Stimulated activated CD4-positive, alpha-beta T cell treated with anti-CD3 and anti-CD28 coated beads, Interleukin-4, amount 100 ng/mL, for 24 hours (primary cell): ENCODE data around the gene KRT3.
"Not testable (repeated sequence)": the region's sequence is repeated elsewhere in the genome, so short reads cannot be mapped to it uniquely, and the experiment has no call there.

Source experiments
- DNase-seq: peaks from one replicate; pipeline ENCODE4 v3.0.0-alpha.2; 2020

Gene KRT3

DNA sequence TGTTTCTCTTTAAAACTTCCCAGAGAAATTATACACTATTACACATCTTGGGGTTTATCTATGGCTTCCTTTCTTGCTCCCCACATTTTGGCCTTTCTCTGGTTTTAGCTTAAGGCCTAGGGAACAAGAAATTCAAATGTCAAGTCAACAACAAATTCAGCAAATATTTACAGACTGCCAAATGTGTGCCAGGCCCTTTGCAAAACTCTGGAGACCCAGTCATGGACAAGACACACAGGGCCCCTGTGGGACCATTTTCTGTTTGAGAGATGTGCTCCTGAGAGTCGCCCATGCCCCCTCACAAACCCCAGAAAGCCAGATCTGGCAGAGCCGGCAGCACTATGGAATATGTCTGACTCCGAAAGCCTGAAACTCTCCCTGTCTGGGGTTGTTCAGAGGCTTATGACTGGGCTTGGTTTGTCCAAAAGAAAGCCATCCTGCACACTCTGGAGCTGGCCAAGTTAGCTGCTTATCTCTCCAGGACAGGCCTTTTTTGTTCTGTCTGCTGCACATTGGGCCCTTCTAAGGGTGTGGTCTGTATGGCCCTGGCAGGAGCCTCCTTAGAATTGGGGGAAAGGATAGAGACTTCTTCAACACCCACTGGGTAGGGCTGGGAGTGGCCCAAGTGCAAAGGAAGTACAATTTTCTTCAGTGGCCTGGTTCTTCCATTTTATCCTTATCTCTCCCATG lies 1.1 kb upstream of the KRT3 start:
- no peak for DNase-seq

DNA sequence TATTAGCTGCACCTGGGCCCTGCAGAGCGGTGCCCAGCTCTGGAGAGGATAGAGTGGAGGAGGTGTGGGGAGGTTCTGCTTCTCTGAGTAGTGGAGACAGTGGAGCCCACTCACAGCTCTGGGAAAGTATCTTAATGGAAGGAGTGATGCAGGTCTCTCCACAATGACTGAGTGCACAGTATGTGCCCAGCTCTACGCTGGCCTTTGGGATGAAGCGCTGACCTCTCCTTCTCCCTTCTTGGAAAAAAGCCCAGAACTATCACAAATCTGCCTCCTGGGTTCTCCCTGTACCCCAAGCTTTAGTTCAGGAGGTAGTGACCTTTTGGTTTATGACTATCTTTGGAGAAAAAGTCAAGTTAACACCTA lies 495 bp upstream of the KRT3 start:
- DNase-seq, result no peak

DNA sequence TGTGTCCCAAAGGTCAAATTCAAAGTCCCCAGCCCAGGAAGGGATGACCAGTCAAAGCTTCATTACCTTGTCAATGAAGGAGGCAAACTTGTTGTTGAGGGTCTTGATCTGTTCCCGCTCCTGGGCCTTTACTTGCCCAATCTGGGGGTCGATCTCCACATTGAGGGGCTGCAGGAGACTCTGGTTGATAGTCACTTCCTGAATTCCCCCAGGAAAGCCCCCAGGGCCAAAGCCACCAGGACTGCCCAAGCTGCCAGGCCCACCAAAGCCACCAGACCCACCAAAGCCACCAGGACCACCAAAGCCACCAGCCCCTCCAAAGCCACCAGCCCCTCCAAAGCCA lies 614 bp downstream of the KRT3 start:
- not testable (repeated sequence) for DNase-seq

DNA sequence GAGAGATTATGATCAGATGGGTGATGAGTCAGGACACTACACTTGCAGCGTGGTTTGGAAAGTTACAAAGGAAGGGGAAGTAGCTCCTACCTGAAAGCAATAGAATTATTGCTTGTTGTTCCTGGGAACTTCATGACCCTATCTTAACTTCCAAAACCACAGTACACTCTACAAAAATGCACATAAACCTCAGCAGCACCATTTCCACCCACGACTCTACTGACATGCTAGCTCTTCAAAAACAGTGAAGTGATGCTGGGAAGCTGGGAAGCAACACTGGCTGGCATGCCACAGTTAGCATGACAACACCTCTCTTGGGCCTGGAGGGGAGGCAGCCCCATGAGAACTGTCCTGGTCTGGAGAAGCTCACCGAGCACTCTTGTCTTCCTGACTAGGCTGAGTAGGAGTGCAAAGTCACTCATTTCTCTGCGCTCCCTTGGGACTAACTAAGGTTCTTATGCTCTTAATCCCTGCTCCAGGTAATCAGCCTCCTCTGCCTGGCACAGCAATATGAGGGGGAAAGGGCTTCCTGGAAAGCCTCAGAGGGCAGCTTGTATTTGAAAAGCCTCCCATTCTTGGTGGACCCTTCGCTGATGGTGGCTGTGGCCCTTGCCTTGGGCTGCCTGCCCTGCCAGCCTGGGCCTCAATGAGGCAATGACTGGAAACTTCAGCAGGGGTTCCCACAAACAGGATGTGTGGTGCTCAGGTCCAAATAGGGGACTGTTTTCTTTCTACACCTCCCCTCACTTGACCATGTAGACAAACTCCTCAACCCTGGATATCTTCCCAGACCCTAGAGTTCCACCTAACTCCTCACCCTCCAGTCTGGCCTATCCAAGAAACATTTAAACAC lies 1.2 kb downstream of the KRT3 start:
- DNase-seq, result no peak

DNA sequence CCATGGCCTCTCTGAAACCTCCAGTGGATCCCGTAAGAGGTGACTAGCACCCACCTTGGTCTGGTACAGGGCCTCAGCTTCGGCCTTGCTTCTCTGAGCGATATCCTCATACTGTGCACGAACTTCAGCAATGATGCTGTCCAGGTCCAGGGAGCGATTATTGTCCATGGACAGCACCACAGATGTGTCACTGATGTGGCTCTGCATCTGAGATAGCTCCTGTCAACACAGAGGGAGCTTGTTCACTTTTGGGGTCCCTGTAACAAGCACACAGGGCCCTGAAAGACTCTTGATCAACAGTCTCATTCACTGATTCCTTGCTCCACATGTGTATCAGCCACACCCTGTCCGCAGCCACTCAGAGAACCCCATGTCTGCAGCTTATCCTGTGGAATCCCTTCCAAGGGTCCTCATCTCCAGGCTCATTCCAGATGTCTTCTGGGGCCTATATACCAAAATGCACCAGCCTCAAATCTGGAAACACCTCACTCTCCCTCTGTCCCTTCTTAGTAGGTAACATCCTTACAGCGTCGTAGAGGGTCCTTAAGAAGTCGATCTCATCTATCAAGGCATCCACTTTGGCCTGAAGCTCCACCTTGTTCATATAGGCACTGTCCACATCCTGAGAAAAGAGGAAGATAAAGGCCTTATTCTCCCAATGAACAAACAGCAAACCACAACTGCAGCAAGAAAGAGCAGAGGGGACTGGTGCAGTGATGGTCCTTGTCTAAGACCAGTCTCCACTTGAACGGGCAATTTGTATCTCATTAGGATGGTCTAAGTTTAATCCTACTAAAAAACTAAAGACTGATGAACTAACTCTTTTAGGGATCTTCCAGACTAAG lies 3.5 kb downstream of the KRT3 start:
- no peak for DNase-seq

DNA sequence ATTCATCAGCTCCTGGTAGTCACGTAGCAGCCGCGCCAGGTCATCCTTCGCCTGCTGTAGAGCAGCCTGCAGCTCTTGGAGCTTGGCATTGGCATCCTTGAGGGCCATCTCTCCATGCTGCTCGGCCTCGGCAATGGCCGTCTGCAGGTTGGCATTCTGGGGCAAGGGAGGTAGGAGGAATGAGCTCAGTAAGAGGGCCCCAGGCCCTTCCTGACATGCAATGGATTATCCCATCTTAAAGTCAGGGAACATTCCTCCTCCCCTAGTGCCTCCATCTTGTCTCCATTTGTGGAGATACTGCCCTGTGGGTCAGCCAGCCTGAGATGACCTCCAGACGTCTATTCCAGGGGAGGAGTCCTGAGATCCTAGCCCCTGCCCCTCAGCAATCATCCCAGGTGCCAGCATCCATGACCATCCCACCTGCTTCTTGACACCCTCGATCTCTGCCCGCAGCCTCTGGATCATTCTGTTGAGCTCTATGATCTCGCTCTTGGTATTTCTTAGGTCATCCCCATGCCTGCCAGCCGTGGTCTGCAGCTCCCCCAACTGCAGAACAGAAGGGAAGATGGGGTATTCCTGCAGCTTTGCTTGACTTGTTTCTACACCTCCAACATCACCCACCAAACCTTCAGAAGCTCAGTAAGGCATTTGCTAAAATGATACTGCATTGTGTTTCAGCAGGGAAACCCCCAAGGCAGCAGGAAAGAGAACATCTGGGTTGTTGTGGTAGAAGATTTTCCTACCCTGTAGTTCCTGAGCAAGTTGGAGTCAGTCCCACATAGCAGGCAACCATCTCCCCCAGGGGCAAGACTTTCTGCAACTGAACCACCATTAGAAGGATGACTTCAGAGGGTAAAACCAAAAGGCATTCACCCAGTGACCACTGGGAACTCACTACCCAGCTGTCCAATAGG lies 4.4 kb downstream of the KRT3 start:
- DNase-seq, result no peak

DNA sequence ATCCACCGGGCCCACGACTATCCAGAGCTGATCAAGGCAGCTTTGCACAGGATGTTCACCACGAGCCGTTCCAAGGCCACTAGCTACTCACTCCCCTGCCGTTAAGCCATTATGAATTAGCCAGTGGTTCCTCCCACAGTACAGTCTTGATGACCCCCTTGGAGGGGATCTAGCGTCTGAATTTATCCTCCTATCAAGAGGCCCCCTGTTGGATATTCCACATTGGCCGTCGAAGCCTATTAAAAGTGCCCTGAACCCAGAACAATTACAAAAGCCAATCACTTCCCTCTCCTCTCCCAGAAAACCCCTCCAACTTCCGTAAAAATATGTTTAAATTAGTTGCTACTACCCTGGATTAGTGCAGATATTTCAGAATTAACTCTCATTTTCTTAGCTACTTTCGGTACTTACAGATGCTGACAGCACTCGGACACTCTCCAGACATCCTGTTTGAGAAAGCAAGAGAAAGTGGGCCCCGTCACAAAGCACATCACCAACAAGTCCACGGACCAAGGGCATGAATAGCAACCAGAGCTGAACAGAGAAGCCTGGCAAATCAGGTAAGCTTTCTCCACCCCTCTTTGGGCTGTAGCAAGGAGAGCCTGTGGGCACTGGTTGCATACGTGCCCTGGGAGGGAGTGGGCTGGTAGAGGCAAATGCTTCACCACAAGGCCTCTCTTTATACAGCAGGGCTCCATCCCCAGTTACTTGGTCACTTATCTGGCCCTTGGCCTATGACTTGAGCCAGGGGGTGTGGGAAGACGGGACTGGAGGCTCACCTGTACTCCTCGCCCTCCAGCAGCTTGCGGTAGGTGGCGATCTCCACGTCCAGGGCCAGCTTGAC lies 5.3 kb downstream of the KRT3 start:
- no peak for DNase-seq

DNA sequence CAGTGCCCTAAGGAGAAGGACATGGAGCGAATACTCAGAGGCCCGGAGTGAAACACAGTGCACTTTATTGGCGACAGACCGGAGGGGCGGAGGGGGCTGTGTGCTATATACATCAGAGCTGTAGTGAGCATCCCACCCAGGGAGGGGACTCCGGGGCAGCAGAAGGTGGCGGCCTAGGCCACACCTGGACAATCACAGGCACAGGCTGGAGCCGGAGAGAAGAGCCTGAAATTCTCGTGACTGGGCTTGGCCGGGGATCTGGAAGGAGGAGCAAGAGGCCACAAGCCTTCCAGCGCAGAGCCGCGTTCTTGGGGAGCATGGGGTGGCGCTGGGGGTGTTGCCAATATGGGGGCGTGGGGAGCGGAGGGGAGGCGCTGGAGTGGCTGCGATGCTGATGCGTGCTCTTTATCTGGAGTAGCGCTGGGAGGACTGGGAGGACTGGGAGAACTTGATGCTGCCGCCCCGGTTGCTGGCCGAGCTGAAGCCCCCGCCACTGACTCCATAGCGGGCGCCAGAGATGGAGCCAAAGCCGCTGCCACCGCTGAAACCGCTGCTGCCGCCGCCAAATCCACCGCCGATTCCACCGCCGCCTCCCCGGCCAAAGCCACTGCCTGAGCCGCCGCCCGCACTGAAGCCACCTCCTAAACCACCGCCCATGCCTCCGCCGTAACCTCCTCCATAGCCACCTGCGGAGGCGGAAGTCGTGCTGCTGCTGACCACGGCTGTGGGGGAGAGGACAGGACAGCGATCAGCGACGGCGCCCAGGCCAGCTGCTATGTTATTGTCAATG lies 6.1 kb downstream of the KRT3 start:
- DNase-seq, result no peak

DNA sequence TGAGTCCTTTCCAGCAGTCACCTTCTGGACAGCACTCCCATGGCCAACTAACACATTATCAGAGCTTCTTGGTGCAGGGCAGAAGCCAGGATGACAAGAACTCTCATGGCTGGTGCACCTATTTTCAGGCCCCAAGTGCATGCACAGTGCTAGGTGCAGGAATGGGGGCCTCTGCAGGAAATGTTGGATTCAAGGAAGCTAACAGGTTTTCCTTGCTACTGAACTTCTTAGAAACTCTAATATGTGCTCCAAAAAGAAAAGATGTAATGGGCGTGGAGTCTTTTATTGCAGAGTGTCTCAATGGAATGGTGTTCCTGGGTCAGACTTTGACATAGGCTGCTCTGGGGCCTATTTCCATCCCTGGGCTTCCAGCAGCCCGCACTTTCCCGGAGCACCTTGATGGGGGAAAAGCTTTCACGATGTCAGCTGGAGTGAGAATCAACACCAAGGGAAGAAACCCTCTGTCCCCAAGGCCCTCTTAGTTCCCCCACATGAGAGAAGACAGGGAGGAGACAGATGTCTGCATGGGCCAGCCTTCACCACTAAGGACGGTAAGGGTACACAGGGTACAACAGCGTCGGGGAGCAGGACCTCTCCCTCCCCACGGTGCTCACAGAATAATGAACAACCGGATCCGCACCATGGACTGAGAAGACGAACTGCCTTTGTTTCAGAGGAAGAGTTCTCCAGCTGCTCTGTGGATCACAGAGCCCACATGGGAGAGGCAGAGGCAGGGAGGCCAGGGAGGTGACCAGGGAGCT lies 6.9 kb downstream of the KRT3 start:
- DNase-seq, result no peak

DNA sequence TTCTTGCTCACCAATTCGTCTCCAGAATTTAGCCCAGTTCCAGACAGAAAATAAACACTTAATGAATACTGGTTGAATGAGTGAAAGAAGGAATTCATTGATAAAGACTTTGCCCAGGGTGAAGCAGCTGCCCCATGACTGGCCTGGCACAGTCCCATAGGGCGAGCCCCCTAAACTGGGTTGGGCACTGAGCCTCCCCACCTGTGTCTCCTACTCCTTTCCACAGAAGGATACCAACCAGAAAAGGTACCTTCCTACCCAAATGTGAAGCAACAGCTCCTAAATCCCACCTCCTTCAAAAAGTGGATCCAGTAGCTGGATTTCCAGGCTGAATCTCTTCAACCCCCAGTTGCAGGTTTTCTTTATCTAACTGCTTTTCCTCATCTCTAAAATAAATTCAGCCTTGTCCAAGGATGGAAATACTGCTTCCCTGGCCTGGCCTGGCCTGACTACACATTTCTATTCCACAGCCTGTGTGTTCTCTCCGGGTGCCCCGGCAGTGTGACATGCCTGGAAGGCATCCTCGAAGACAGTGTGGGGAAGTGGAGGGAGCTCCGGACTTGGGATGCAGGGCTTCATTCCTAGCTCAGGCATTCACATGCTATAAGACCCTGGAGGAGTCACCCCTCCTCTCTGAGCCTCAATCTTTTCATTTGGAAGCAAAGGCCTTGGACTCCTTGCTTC lies 7.6 kb downstream of the KRT3 start:
- no peak for DNase-seq

DNA sequence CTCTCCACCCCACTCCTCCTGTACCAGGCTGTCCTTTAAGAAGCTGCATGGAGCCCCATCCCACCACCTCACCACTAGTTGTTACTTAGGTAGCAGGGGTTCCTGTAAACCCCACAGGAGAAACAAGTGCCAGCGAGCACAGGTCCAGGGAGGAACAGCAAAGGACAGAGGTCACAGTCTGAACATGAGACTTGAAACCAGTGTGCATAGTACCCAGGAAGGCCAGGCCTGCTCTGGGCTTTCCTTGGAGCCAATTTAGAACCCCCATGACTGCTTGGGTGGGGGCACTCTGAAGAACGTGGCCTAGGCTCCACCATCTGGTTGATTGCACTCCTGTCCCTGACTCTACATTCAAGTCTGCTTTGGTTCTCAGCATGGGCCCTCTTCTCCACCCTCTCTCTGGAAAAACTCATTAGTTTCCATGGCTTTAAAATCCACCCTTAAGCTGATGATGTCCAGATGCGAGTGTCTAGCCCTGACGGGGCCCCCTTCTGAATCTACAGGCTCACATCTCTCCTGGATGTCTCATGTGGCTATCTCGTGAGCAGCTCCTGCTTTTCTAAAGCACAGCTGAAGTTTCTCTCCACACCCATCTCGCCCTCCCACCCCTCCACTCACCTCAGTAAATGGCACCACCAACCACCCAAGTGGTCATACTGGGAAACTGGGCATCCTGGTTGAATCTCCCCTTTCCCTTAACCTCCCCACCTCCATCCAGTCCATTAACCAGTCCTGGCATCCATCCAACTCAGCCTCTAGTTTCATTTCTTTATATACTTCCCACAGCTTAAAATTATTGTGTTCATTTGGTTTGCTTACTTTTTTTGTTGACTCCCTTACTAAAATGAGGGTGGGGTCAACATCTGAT lies 8.4 kb downstream of the KRT3 start:
- DNase-seq, result no peak

DNA sequence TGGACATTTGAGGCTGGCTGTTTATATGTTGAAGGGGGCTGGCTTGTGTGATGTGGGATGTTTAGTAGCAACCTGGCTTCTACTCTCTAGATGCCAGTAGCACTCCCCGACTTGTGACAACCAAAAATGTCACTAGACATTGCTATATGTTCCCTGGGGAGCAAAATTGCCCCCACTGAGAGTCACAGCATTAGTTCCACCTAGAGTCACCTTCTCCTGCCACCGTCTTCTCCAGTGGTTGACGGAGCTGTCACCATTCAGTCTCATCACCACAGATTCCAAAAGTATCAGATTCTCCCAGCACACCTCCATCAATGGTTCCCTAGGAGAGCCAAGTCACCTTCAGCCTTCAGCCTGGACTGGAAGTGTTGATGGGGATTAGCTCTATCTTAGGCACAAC lies 11.0 kb downstream of the KRT3 start:
- no peak for DNase-seq

DNA sequence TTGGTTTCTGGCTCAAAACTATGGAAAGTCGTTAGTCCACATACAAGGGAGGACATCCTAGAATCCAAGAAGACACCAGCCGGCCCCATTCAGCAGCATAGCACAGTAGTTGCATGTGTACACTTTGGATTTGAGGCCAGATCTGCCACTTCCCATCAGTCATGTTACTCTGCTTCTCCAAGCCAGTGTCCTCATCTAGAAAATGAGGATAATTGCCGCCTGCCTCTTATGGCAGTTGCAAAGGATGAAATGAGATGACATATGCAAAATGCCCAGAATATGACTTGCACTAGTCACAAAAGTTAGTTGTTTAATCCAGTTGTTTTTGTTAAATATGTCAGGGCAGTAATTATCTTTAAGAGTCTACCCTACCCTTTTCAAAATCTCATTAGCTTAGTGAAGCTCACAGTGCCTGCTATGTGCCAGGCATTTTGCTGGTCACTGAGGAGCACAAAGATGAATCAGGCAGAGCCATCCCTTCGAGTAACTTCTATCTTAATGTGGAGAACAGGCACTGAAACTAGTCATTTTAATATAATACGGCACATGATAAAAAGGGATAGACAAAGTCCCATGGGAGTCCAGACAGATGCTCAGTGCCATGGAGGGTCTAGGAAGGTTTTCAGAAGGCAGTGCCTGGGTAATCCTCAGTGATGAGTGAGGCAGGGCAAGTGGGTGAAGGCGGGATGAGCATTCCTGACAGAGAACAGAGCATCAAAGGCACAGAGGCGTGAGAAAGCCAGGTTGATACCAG lies 12.2 kb downstream of the KRT3 start:
- no peak for DNase-seq

DNA sequence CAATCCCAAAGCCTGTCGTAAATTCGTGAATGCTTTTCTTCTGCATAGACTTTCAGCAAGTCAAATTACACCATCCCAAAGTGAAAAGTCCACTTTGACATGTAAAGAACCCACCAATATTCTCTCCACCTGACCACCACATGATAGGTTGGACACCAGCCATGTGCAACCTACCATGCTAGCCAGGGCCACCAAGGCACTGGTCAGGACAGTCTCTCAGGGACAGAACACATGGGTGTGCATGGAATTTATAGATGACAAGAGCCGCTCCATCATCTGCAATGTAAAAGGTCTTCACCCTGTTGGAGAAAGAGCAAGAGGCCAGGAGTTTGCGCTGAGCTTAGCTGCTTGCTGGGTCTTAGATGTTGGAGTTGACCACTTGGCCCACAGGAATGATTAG lies 13.4 kb downstream of the KRT3 start:
- DNase-seq, result no peak

DNA sequence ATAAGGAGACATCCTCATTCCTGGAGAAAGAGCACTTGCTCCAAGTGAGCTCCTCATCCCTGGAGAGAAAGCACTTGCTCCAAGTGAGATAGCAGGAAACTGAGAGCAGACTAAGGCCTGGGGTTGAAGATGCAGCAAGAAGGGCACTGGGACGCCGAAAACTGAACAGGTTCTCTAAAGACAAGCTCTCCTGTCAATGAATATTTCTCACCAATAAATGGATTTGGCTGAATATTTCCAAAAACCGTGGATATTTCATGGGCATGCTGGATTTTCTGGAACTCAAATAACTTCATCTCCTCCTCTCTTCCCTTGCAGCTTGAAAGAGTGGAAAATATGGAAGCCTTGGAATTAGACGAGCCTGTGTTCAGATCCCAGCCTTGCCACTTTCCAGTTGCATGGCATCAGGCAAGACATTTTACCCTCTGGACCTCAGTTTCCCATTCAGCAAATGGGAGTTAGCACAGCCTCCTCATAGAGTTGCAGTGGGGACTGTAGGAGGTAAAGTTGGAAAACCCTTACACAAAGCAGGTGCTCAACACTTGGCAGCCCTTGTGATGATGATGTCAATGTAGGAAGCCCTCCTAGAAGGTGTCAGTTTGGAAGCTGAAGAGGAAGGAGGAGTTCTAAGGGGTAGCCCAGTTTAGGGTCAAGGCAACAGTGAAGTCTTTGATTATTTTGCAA lies 14.4 kb downstream of the KRT3 start:
- no peak for DNase-seq

DNA sequence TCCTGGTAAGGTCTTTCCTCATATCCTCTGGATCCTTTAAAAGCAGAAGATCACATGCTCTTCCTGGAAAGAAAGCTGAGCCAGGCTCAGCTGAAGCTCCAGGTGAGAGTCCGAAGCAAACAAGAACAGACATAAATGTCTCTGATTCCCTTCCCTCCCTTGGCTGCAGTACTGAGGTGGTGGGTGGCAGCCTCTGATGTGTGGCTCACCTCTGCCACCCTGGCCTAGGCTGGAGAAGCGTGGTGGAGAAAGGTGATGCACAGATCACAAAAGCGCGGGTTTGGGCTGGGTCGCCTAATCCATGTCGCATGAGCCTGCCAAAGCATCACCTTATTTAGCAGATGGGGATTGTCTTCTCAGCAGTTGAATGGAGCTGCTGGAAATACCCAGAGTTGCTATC lies 16.0 kb downstream of the KRT3 start:
- DNase-seq, result no peak

DNA sequence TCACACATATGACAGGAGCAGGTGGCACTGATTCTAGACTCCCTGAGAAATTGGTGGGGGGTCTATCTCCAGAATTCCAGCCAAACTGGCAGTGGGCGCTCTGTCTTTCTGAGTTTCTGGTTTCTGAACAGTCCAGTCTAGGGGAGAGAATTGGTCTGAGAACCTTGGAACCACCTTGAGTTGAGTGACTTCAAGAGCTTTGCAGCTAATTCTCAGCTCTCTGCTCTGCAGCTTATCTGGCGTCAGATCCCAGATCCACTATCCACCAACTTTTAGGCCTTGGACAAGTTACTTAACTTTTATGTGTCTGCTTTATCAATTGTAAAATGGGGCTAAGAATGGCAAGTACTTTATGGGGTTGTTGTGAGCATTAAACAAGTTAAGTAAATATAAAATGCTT lies 17.1 kb downstream of the KRT3 start:
- DNase-seq, result no peak
